Measurements from ENCODE around the gene BSCL2. TPM values are rescaled to one million over a fixed set of nuclear protein-coding genes. Genes with fewer than 3 reads are reported as not detected.

BSCL2 gene
- total and polyA plus RNA-seq, 2 of the 13 experiments (the other 11 are each of a cell fraction or from before 2014, with no cell fraction given): 19.5 to 21.1 TPM

DNA sequence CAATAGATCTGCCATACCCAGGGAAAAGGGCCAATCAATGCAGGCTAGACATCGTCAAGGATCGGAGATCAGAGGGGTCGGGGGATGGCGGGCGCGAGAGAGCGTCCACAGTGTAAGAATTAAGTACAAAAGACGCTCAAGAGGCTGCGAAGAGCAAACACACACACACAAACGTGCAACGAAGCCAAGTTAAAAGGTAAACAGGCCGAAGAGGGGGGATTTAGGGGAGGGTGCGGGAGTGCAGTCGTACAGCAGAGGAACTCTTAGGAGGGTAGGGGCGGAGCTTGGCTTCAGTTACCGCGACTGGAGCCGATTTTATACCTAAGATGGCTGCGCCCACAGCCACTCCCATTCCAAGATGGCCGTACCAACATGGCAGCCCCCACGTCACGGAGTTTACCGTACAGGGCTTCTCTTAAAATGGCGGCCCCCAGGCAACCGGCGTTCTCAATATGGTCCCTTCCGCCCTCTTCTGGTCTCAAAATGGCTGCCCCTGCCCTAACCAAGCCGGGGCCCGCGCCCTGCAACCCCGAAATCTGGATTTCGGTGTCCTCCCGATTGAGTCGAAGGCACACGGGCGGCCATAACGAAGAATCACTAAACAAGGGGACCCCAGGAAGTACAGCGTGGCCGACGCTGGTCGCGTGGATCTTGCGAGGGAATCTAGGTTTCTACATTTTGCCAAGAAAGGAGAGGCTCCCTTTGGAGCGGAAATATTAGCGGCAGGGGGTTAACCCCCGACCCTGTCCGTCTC, 2.2 kb upstream of the BSCL2 start (continued):
- TF ChIP-seq, protein P1, sequence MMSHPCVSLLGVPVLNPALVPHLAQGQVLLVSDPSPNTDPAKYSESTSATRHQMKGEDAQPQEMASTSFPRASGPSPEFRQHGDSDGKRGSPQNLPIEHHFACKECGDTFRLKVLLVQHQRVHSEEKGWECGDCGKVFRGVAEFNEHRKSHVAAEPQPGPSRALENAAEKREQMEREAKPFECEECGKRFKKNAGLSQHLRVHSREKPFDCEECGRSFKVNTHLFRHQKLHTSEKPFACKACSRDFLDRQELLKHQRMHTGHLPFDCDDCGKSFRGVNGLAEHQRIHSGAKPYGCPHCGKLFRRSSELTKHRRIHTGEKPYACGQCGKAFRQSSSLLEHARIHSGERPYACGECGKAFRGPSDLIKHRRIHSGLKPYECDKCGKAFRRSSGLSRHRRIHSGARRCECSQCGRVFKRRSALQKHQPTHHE (CRISPR knock-in tag; IDR thresholded peaks at IDR 0.05; ENCODE audit: borderline replicate concordance): no peak
- TF ChIP-seq IRF2 (CRISPR knock-in tag; IDR thresholded peaks at IDR 0.05) (no peak), IRX3 (CRISPR knock-in tag; IDR thresholded peaks at IDR 0.05; ENCODE audit: borderline replicate concordance, low read depth) (no peak), U2AF1 (optimal IDR thresholded peaks at IDR 0.05; ENCODE audit: low read depth, low read length) (no peak)
- TF ChIP-seq, protein P2, sequence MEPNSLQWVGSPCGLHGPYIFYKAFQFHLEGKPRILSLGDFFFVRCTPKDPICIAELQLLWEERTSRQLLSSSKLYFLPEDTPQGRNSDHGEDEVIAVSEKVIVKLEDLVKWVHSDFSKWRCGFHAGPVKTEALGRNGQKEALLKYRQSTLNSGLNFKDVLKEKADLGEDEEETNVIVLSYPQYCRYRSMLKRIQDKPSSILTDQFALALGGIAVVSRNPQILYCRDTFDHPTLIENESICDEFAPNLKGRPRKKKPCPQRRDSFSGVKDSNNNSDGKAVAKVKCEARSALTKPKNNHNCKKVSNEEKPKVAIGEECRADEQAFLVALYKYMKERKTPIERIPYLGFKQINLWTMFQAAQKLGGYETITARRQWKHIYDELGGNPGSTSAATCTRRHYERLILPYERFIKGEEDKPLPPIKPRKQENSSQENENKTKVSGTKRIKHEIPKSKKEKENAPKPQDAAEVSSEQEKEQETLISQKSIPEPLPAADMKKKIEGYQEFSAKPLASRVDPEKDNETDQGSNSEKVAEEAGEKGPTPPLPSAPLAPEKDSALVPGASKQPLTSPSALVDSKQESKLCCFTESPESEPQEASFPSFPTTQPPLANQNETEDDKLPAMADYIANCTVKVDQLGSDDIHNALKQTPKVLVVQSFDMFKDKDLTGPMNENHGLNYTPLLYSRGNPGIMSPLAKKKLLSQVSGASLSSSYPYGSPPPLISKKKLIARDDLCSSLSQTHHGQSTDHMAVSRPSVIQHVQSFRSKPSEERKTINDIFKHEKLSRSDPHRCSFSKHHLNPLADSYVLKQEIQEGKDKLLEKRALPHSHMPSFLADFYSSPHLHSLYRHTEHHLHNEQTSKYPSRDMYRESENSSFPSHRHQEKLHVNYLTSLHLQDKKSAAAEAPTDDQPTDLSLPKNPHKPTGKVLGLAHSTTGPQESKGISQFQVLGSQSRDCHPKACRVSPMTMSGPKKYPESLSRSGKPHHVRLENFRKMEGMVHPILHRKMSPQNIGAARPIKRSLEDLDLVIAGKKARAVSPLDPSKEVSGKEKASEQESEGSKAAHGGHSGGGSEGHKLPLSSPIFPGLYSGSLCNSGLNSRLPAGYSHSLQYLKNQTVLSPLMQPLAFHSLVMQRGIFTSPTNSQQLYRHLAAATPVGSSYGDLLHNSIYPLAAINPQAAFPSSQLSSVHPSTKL (CRISPR knock-in tag; IDR thresholded peaks at IDR 0.05): no peak

DNA sequence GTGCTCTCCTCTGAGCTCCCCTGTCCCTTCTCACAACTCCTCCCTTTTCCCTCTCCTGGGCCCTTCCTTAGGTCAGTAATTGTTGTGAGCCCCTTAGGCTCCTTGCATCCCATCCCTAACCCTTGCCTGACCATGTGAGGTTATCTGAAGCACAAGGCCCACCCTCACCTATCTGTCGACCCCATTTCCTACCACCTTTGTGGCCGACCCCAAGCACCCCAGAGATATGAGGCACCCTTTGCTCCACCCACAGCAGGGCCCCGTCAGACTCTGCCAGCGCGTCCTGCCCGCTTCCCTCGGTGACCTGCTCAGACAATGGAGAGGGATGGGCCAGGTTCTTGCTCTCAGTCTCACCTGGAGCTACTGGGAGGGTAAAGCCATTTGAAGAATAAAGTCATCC, 1.6 kb upstream of the BSCL2 start:
- Histone ChIP-seq H3K27me3 (ENCODE audit: control insufficient read depth in 1 of 2, insufficient read depth in 2 of 2, low read length in 2 of 2) (no peaks in the 10 kb centered on the region), H3K36me3 (replicated peaks in 1 of 2; ENCODE audit: control insufficient read depth in 1 of 2, insufficient read depth in 2 of 2, low read length in 2 of 2) (peaks cover 7 to 48% of the 10 kb centered on the region in 2 experiments)

More for the DNA sequence above, 1.6 kb upstream of the BSCL2 start:
- WGBS (ENCODE audit: low lambda C conversion rate): 96% methylated on average over 7 of the region's 7 CpGs
- POLR2A ChIA-PET: interaction anchor here (1.4 to 4.3 kb wide), 2 partner anchors 18 to 45 kb away, joined by 4 to 27 read pairs; partner anchors contain the start of genes HNRNPUL2 and ZBTB3
- peaks cover 18% of the 10 kb centered on the region for H3K4me1 ChIP-seq (ENCODE audit: insufficient read depth, low read length)
- H3K4me3 ChIP-seq (replicated peaks in 1 of 3; ENCODE audit: insufficient read depth in 1 of 3, low read depth in 2 of 3, low read length in 3 of 3): no peak overlapping the region
- no peaks in the 10 kb centered on the region for H3K79me2 ChIP-seq (ENCODE audit: insufficient read depth, low read length)
- BruUV-seq (replicated peaks): no TSS peak
- DNase-seq (ENCODE audit: low spot score) (no peak), ATAC-seq (no peak), FAIRE-seq (no peak)
- CTCF ChIA-PET (ENCODE audit: low intra/inter-chr PET ratio, low total read pairs): no interaction called here
- no peaks in the 10 kb centered on the region for H3K9me3 ChIP-seq (ENCODE audit: low read length)
- H4K20me1 ChIP-seq (ENCODE audit: insufficient read depth, low read length): peaks cover 6% of the 10 kb centered on the region; the same call in 1 of the 2 replicates
- no peak overlapping the region for H3K4me2 ChIP-seq (ENCODE audit: low read depth, low read length)
- in situ Hi-C loops (cut with HindIII; ENCODE audit: extremely low pct_ligation_motif_present, low pct_unique_long_range_greater_than_20kb) (loop anchor here (10.0 kb wide), 1 partner anchor 314 kb away; no protein-coding TSS in a partner anchor), intact Hi-C loops (cut with micrococcal nuclease; ENCODE audit: unreplicated experiment) (no loop called here)
- no peak for TF ChIP-seq GATAD2A (CRISPR knock-in tag; IDR thresholded peaks at IDR 0.05)
- TF ChIP-seq, protein P3, sequence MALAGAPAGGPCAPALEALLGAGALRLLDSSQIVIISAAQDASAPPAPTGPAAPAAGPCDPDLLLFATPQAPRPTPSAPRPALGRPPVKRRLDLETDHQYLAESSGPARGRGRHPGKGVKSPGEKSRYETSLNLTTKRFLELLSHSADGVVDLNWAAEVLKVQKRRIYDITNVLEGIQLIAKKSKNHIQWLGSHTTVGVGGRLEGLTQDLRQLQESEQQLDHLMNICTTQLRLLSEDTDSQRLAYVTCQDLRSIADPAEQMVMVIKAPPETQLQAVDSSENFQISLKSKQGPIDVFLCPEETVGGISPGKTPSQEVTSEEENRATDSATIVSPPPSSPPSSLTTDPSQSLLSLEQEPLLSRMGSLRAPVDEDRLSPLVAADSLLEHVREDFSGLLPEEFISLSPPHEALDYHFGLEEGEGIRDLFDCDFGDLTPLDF (CRISPR knock-in tag; IDR thresholded peaks at IDR 0.05): no peak
- TF ChIP-seq ZBTB42 (CRISPR knock-in tag; IDR thresholded peaks at IDR 0.05): no peak
- no peak for TF ChIP-seq ZNF121 (CRISPR knock-in tag; IDR thresholded peaks at IDR 0.05)
- TF ChIP-seq, protein P4, sequence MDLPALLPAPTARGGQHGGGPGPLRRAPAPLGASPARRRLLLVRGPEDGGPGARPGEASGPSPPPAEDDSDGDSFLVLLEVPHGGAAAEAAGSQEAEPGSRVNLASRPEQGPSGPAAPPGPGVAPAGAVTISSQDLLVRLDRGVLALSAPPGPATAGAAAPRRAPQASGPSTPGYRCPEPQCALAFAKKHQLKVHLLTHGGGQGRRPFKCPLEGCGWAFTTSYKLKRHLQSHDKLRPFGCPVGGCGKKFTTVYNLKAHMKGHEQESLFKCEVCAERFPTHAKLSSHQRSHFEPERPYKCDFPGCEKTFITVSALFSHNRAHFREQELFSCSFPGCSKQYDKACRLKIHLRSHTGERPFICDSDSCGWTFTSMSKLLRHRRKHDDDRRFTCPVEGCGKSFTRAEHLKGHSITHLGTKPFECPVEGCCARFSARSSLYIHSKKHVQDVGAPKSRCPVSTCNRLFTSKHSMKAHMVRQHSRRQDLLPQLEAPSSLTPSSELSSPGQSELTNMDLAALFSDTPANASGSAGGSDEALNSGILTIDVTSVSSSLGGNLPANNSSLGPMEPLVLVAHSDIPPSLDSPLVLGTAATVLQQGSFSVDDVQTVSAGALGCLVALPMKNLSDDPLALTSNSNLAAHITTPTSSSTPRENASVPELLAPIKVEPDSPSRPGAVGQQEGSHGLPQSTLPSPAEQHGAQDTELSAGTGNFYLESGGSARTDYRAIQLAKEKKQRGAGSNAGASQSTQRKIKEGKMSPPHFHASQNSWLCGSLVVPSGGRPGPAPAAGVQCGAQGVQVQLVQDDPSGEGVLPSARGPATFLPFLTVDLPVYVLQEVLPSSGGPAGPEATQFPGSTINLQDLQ (CRISPR knock-in tag; IDR thresholded peaks at IDR 0.05): no peak
- TF ChIP-seq POLR2G (IDR thresholded peaks at IDR 0.05; ENCODE audit: low read depth, low read length): 0 out of 2 replicates have a peak, but pooled peaks have one; percentile 5
- no peak overlapping the region for H3K9ac ChIP-seq (ENCODE audit: insufficient read depth, low read depth, low read length)
- no peak overlapping the region for H3K27ac ChIP-seq (ENCODE audit: extremely low read length, insufficient read depth, low read length)
- no peak overlapping the region for H2AFZ ChIP-seq (ENCODE audit: low read length)

Data from HepG2 (cell line).